ENCODE data around the gene EYA2. TPM values are rescaled to one million over a fixed set of nuclear protein-coding genes. Genes with fewer than 3 reads are reported as not detected.
"Not testable (repeated sequence)": the region's sequence is repeated elsewhere in the genome, so short reads cannot be mapped to it uniquely, and the experiment has no call there.

Gene EYA2
- total and polyA plus RNA-seq, 2 experiments from 2014 or later: 1.4 to 2.0 TPM

GRCh38 chr20:47175493-47175892, 280.9 kb downstream of the EYA2 start:
- H3K4me1 ChIP-seq (ENCODE audit: insufficient read depth): no peaks in the 10 kb centered on the region
- no peaks in the 10 kb centered on the region for H4K20me1 ChIP-seq (ENCODE audit: insufficient read depth, poor library complexity, severe bottlenecking)
- H3K36me3 ChIP-seq (replicated peaks; ENCODE audit: insufficient read depth, low read depth): no peaks in the 10 kb centered on the region
- no peak overlapping the region for H3K4me3 ChIP-seq
- no peaks in the 10 kb centered on the region for H3K9me2 ChIP-seq (replicated peaks; ENCODE audit: insufficient read depth)
- no peaks in the 10 kb centered on the region for H3K27me3 ChIP-seq
- H3K4me2 ChIP-seq: no peak overlapping the region
- H3K27ac ChIP-seq: no peak overlapping the region
- TF ChIP-seq CTCF (IDR thresholded peaks at IDR 0.05; ENCODE audit: poor library complexity) (no peak), EZH2 (IDR thresholded peaks at IDR 0.05; ENCODE audit: borderline replicate concordance) (no peak), EZH2phosphoT487 (IDR thresholded peaks at IDR 0.05; ENCODE audit: low read depth, severe bottlenecking, unreplicated experiment) (no peak)
- H3K9me3 ChIP-seq (ENCODE audit: low read depth): no peaks in the 10 kb centered on the region
- no peak for DNase-seq (ENCODE audit: low spot score)
- no peak overlapping the region for H2AFZ ChIP-seq
- 60% methylated on average over 6 of the region's 6 CpGs for WGBS (ENCODE audit: low lambda C conversion rate, missing lambda C conversion rate)
- H3K79me2 ChIP-seq: no peaks in the 10 kb centered on the region

GRCh38 chr20:47176217-47176616, 281.6 kb downstream of the EYA2 start:
- H3K9me3 ChIP-seq (ENCODE audit: low read depth); H3K27me3 ChIP-seq; H3K4me2 ChIP-seq; H2AFZ ChIP-seq; DNase-seq (ENCODE audit: low spot score); H3K27ac ChIP-seq; H4K20me1 ChIP-seq (ENCODE audit: insufficient read depth, poor library complexity, severe bottlenecking); H3K9me2 ChIP-seq (replicated peaks; ENCODE audit: insufficient read depth); H3K4me1 ChIP-seq (ENCODE audit: insufficient read depth); H3K36me3 ChIP-seq (replicated peaks; ENCODE audit: insufficient read depth, low read depth); H3K79me2 ChIP-seq; H3K4me3 ChIP-seq: not testable (repeated sequence)
- 77% methylated on average over 5 of the region's 5 CpGs for WGBS (ENCODE audit: low lambda C conversion rate, missing lambda C conversion rate)

- WGBS (ENCODE audit: low lambda C conversion rate, missing lambda C conversion rate): 85% methylated on average over 3 of the region's 3 CpGs
- Histone ChIP-seq H3K27ac (no peak overlapping the region), H3K79me2 (no peaks in the 10 kb centered on the region), H3K27me3 (no peaks in the 10 kb centered on the region), H3K9me2 (replicated peaks; ENCODE audit: insufficient read depth) (no peaks in the 10 kb centered on the region), H4K20me1 (ENCODE audit: insufficient read depth, poor library complexity, severe bottlenecking) (no peaks in the 10 kb centered on the region), H3K4me1 (ENCODE audit: insufficient read depth) (no peaks in the 10 kb centered on the region), H3K4me3 (no peak overlapping the region), H3K36me3 (replicated peaks; ENCODE audit: insufficient read depth, low read depth) (no peaks in the 10 kb centered on the region), H3K4me2 (no peak overlapping the region), H2AFZ (no peak overlapping the region), H3K9me3 (ENCODE audit: low read depth) (no peaks in the 10 kb centered on the region)
- DNase-seq (ENCODE audit: low spot score): no peak
- no peak for TF ChIP-seq CTCF (IDR thresholded peaks at IDR 0.05; ENCODE audit: poor library complexity)
- no peak for TF ChIP-seq EZH2phosphoT487 (IDR thresholded peaks at IDR 0.05; ENCODE audit: low read depth, severe bottlenecking, unreplicated experiment)
- no peak for TF ChIP-seq EZH2 (IDR thresholded peaks at IDR 0.05; ENCODE audit: borderline replicate concordance)
Measured at GRCh38 chr20:47178277-47178676, 283.6 kb downstream of the EYA2 start.

- WGBS (ENCODE audit: low lambda C conversion rate, missing lambda C conversion rate): 78% methylated on average over 1 of the region's 1 CpG
- Histone ChIP-seq H3K4me3 (no peak overlapping the region), H3K27ac (no peak overlapping the region), H3K36me3 (replicated peaks; ENCODE audit: insufficient read depth, low read depth) (no peaks in the 10 kb centered on the region), H3K4me1 (ENCODE audit: insufficient read depth) (no peaks in the 10 kb centered on the region), H3K9me3 (ENCODE audit: low read depth) (no peaks in the 10 kb centered on the region), H2AFZ (no peak overlapping the region), H3K9me2 (replicated peaks; ENCODE audit: insufficient read depth) (no peaks in the 10 kb centered on the region), H4K20me1 (ENCODE audit: insufficient read depth, poor library complexity, severe bottlenecking) (no peaks in the 10 kb centered on the region), H3K79me2 (no peaks in the 10 kb centered on the region), H3K27me3 (no peaks in the 10 kb centered on the region), H3K4me2 (no peak overlapping the region)
- DNase-seq (ENCODE audit: low spot score): no peak
- TF ChIP-seq CTCF (IDR thresholded peaks at IDR 0.05; ENCODE audit: poor library complexity) (no peak), EZH2phosphoT487 (IDR thresholded peaks at IDR 0.05; ENCODE audit: low read depth, severe bottlenecking, unreplicated experiment) (no peak), EZH2 (IDR thresholded peaks at IDR 0.05; ENCODE audit: borderline replicate concordance) (no peak)
Measured at GRCh38 chr20:47178851-47179250, 284.2 kb downstream of the EYA2 start.

Data from hepatocyte (in vitro differentiated cells).